Neuronal stem cell (in vitro differentiated cells): Measurements from ENCODE around the gene ZNF785.

Experiments
- DNase-seq: peaks from one replicate; pipeline ENCODE4 v3.0.0-alpha.2; 2013; ENCODE audit warnings: low spot score
- H2AFZ ChIP-seq: one replicate; pipeline ENCODE4 v1.6.1; 2013; ENCODE audit warnings: mild to moderate bottlenecking, low read length, inconsistent platforms
- H2AK5ac ChIP-seq: 2 replicates; pipeline ENCODE4 v1.6.1; 2013; ENCODE audit warnings: low read depth, mild to moderate bottlenecking, inconsistent platforms, low read length, moderate library complexity, mixed read lengths
- H2BK120ac ChIP-seq: 2 replicates; pipeline ENCODE4 v1.6.1; 2013; ENCODE audit warnings: low read depth, mild to moderate bottlenecking, inconsistent platforms, low read length, moderate library complexity, mixed read lengths
- H2BK12ac ChIP-seq: one replicate; pipeline ENCODE4 v1.6.1; 2013; ENCODE audit warnings: low read length, inconsistent platforms
- H2BK15ac ChIP-seq: 2 replicates; pipeline ENCODE4 v1.6.1; 2013; ENCODE audit warnings: mild to moderate bottlenecking, low read length, inconsistent platforms, mixed read lengths
- H2BK5ac ChIP-seq: one replicate; pipeline ENCODE4 v1.6.1; 2013; ENCODE audit warnings: inconsistent platforms, mild to moderate bottlenecking, low read length, moderate library complexity
- H3K14ac ChIP-seq: one replicate; pipeline ENCODE4 v1.6.1; 2013; ENCODE audit warnings: low read length, inconsistent platforms
- H3K18ac ChIP-seq: 2 replicates; pipeline ENCODE4 v1.6.1; 2013; ENCODE audit warnings: low read length, inconsistent platforms
- H3K23ac ChIP-seq: 2 replicates; pipeline ENCODE4 v1.6.1; 2013; ENCODE audit warnings: low read depth, mild to moderate bottlenecking, mixed read lengths, low read length, inconsistent platforms; ENCODE audit not compliant: poor library complexity
- H3K27ac ChIP-seq: replicated peaks from 3 replicates; pipeline ENCODE4 v1.5.1; 2013; ENCODE audit warnings: low read length, inconsistent platforms
- H3K27me3 ChIP-seq, 3 experiments: 2 replicates each; pipeline ENCODE4 v1.6.1; 2013; ENCODE audit warnings: low read length in 3 of 3, mild to moderate bottlenecking in 2 of 3, inconsistent platforms in 1 of 3, low read depth in 1 of 3, mixed read lengths in 1 of 3, moderate library complexity in 1 of 3; ENCODE audit not compliant: control insufficient read depth in 3 of 3, insufficient read depth in 3 of 3
- H3K36me3 ChIP-seq, 2 donors: replicated peaks in 1 of 2; 2 replicates each; pipeline ENCODE4 v1.6.1; 2013; ENCODE audit warnings: low read length in 2 of 2; ENCODE audit not compliant: control insufficient read depth in 2 of 2, insufficient read depth in 2 of 2
- H3K4ac ChIP-seq: 2 replicates; pipeline ENCODE4 v1.6.1; 2013; ENCODE audit warnings: inconsistent platforms, mild to moderate bottlenecking, low read length, moderate library complexity
- H3K4me1 ChIP-seq, 2 donors: 1 replicate in 1 of 2; 2 replicates in 1 of 2; pipeline ENCODE4 v1.6.1; 2013; ENCODE audit warnings: low read length in 2 of 2, low read depth in 1 of 2; ENCODE audit not compliant: control insufficient read depth in 2 of 2, insufficient read depth in 1 of 2
- H3K4me2 ChIP-seq: one replicate; pipeline ENCODE4 v1.6.1; 2013; ENCODE audit warnings: mild to moderate bottlenecking, low read length, inconsistent platforms; ENCODE audit not compliant: insufficient read depth, poor library complexity, severe bottlenecking
- H3K4me3 ChIP-seq, 2 donors: 2 replicates each; pipeline ENCODE4 v1.5.1; 2013; ENCODE audit warnings: low read length in 2 of 2, mild to moderate bottlenecking in 2 of 2, inconsistent platforms in 1 of 2, moderate library complexity in 1 of 2
- H3K79me1 ChIP-seq: one replicate; pipeline ENCODE4 v1.6.1; 2013; ENCODE audit warnings: low read depth, mild to moderate bottlenecking, inconsistent platforms, low read length, moderate library complexity
- H3K9ac ChIP-seq: one replicate; pipeline ENCODE4 v1.6.1; 2013; ENCODE audit warnings: mild to moderate bottlenecking, low read depth, low read length, inconsistent platforms; ENCODE audit not compliant: poor library complexity
- H3K9me3 ChIP-seq, 2 donors: replicated peaks in 1 of 2; 2 replicates each; pipeline versions ENCODE3 to v1.6.1; 2013; ENCODE audit warnings: low read length in 2 of 2, mild to moderate bottlenecking in 2 of 2, inconsistent platforms in 1 of 2, low read depth in 1 of 2, mixed read lengths in 1 of 2, moderate library complexity in 1 of 2; ENCODE audit not compliant: control insufficient read depth in 2 of 2, insufficient read depth in 1 of 2
- H4K8ac ChIP-seq: one replicate; pipeline ENCODE4 v1.6.1; 2013; ENCODE audit warnings: low read depth, mild to moderate bottlenecking, inconsistent platforms, low read length, moderate library complexity
- H4K91ac ChIP-seq: one replicate; pipeline ENCODE4 v1.6.1; 2013; ENCODE audit warnings: low read length, low read depth, mild to moderate bottlenecking, inconsistent platforms; ENCODE audit not compliant: poor library complexity
- WGBS, 2 donors: extraction: QIAGEN DNeasy Blood & Tissue Kit; methylation state at CpG; one replicate each; pipeline ENCODE4 v1.1.7; 2013; ENCODE audit warnings: missing lambda C conversion rate in 2 of 2, mixed read lengths in 1 of 2; ENCODE audit not compliant: insufficient read length in 2 of 2, insufficient replicate concordance in 1 of 2; ENCODE audit errors: extremely low coverage in 2 of 2; 5-methylcytosine and 5-hydroxymethylcytosine counted together

Gene ZNF785

GRCh38 chr16:30628628-30629540 lies 43.4 kb upstream of the ZNF785 start:
- Histone ChIP-seq H3K9me3 (peaks cover 3 to 7% of the 10 kb centered on the region in 2 donors), H2BK12ac (no peak overlapping the region), H3K79me1 (no peaks in the 10 kb centered on the region), H4K8ac (no peak overlapping the region), H3K9ac (no peak overlapping the region), H3K27me3 (no peaks in the 10 kb centered on the region), H3K14ac (no peak overlapping the region), H3K4me1 (no peaks in the 10 kb centered on the region), H2BK5ac (no peak overlapping the region), H3K23ac (no peak overlapping the region), H3K4me3 (no peak overlapping the region), H3K4ac (no peak overlapping the region), H2AK5ac (no peak overlapping the region), H3K18ac (no peak overlapping the region), H3K27ac (no peak overlapping the region), H3K4me2 (no peak overlapping the region), H4K91ac (no peak overlapping the region), H3K36me3 (no peaks in the 10 kb centered on the region), H2BK120ac (no peak overlapping the region), H2AFZ (peak overlapping the region; percentile 74), H2BK15ac (no peak overlapping the region)
- no CpG with 5 or more reads among the region's 18 CpGs for WGBS, 2 donors
- peak; percentile 69 for DNase-seq

- Histone ChIP-seq H2BK5ac (no peak overlapping the region), H2BK120ac (no peak overlapping the region), H3K18ac (no peak overlapping the region), H3K4me3 (no peak overlapping the region), H3K4me2 (no peak overlapping the region), H3K27ac (no peak overlapping the region), H3K23ac (no peak overlapping the region), H2BK15ac (no peak overlapping the region), H3K9me3 (peaks cover 3 to 8% of the 10 kb centered on the region in 2 donors), H3K4me1 (peaks cover 0 to 7% of the 10 kb centered on the region in 2 donors), H3K9ac (no peak overlapping the region), H2BK12ac (no peak overlapping the region), H3K14ac (no peak overlapping the region), H2AFZ (no peak overlapping the region), H4K8ac (no peak overlapping the region), H4K91ac (no peak overlapping the region), H2AK5ac (no peak overlapping the region), H3K27me3 (peaks cover 0 to 13% (median 0%) of the 10 kb centered on the region in 3 experiments), H3K79me1 (no peaks in the 10 kb centered on the region), H3K36me3 (no peaks in the 10 kb centered on the region), H3K4ac (no peak overlapping the region)
- no CpG with 5 or more reads among the region's 9 CpGs for WGBS, 2 donors
- no peak for DNase-seq
Measured at GRCh38 chr16:30626236-30626635, 40.7 kb upstream of the ZNF785 start.

- Histone ChIP-seq H2BK5ac (no peak overlapping the region), H3K9ac (no peak overlapping the region), H3K4ac (no peak overlapping the region), H2BK15ac (no peak overlapping the region), H3K18ac (no peak overlapping the region), H2BK12ac (no peak overlapping the region), H3K14ac (no peak overlapping the region), H3K4me3 (no peak overlapping the region), H2AK5ac (peak overlapping the region; percentile 71), H3K27me3 (peaks cover 0 to 24% (median 0%) of the 10 kb centered on the region in 3 experiments), H4K91ac (no peak overlapping the region), H3K4me1 (peaks cover 0 to 7% of the 10 kb centered on the region in 2 donors), H3K36me3 (no peaks in the 10 kb centered on the region), H4K8ac (no peak overlapping the region), H2BK120ac (no peak overlapping the region), H3K27ac (no peak overlapping the region), H3K4me2 (no peak overlapping the region), H2AFZ (peak overlapping the region; percentile 47), H3K9me3 (peaks cover 3 to 12% of the 10 kb centered on the region in 2 donors), H3K23ac (no peak overlapping the region), H3K79me1 (no peaks in the 10 kb centered on the region)
- WGBS, 2 donors: no CpG with 5 or more reads among the region's 11 CpGs
- no peak for DNase-seq
Measured at GRCh38 chr16:30623536-30624283, 38.2 kb upstream of the ZNF785 start.
